GM21576 (cell line): Measurements from ENCODE around the gene ZC2HC1C.

Experiments used
- ATAC-seq: cut with Tn5 transposase; IDR thresholded peaks from one replicate; pipeline ENCODE4 v1.9.1; 2021; ENCODE audit warnings: mild to moderate bottlenecking, moderate library complexity; ENCODE audit not compliant: unreplicated experiment

Gene ZC2HC1C

GRCh38 chr14:75128596-75128990 is 59.2 kb downstream of the ZC2HC1C start:
- no peak for ATAC-seq
